Endothelial cell of umbilical vein (primary cell): ENCODE measurements around the gene KCNMA1. TPM values are rescaled to one million over a fixed set of nuclear protein-coding genes. Genes with fewer than 3 reads are reported as not detected.

Source experiments
- BruUV-seq: library from RNA; stranded (reverse); fragments of 400-500 nt; replicated peaks from 2 replicates; lab custom pipeline; 2021; lab: Mats Ljungman, UMichigan
- CTCF ChIA-PET: fragments of 300-600, 350-600 bp; sonication (Branson Sonifier 250); formaldehyde crosslinking; loops from one replicate; lab custom pipeline; 2021; ENCODE audit warnings: antibody characterized with exemption, inconsistent platforms; lab: Charles Lee
- POLR2A ChIA-PET: fragments of 300-600, 350-600 bp; sonication (Branson Sonifier 250); formaldehyde crosslinking; loops from one replicate; lab custom pipeline; 2021; ENCODE audit warnings: antibody characterized with exemption, inconsistent platforms; lab: Charles Lee
- DNase-seq: peaks from one replicate; pipeline ENCODE4 v3.0.0-alpha.2; 2011; ENCODE audit warnings: low read depth, low spot score
- FAIRE-seq: peaks from 2 replicates; lab custom pipeline; 2011; peaks lifted over from hg19 to GRCh38; lab: Jason Lieb, UNC
- H2AFZ ChIP-seq: 2 replicates; pipeline ENCODE4 v1.6.0; 2012; ENCODE audit warnings: low read depth, low read length, control low read depth, inconsistent platforms
- H3K27ac ChIP-seq: 2 replicates; pipeline ENCODE4 v1.5.1; 2011; ENCODE audit warnings: low read depth, mild to moderate bottlenecking, control low read depth, low read length, moderate library complexity; ENCODE audit not compliant: insufficient read depth
- H3K27me3 ChIP-seq, 2 experiments: 2 replicates each; pipeline versions ENCODE4 v1.6.0 to v1.6.1; 2011; ENCODE audit warnings: low read length in 2 of 2, mixed read lengths in 1 of 2; ENCODE audit not compliant: control insufficient read depth in 2 of 2, insufficient read depth in 2 of 2
- H3K36me3 ChIP-seq, 2 experiments: 2 replicates in 1 of 2; 3 replicates in 1 of 2; pipeline ENCODE4 v1.5.1; 2011; ENCODE audit warnings: low read length in 2 of 2, mild to moderate bottlenecking in 1 of 2, moderate library complexity in 1 of 2; ENCODE audit not compliant: control insufficient read depth in 2 of 2, insufficient read depth in 2 of 2; ENCODE audit errors: extremely low read depth in 1 of 2
- H3K4me1 ChIP-seq: 3 replicates; pipeline ENCODE4 v1.5.1; 2011; ENCODE audit warnings: mild to moderate bottlenecking, low read length; ENCODE audit not compliant: control insufficient read depth, insufficient read depth; ENCODE audit errors: extremely low read depth
- H3K4me2 ChIP-seq: 2 replicates; pipeline ENCODE4 v1.6.1; 2011; ENCODE audit warnings: low read length, control low read depth, mixed read lengths; ENCODE audit not compliant: insufficient read depth
- H3K4me3 ChIP-seq, 3 experiments: fragments of 200-600 bp in 1 of 3; sonication (generic), shearing (Covaris generic) in 1 of 3; replicated peaks in 1 of 3; 2 replicates each; pipeline ENCODE4 v1.5.1; 2011 to 2016; ENCODE audit warnings: control low read depth in 3 of 3, low read length in 3 of 3, mild to moderate bottlenecking in 2 of 3, inconsistent platforms in 1 of 3, low read depth in 1 of 3, moderate library complexity in 1 of 3; ENCODE audit not compliant: insufficient read depth in 1 of 3
- H3K79me2 ChIP-seq: 2 replicates; pipeline ENCODE4 v1.6.0; 2012; ENCODE audit warnings: low read length, inconsistent platforms; ENCODE audit not compliant: control insufficient read depth, insufficient read depth
- H3K9ac ChIP-seq: replicated peaks from 2 replicates; pipeline ENCODE3; 2011; ENCODE audit warnings: low read length, control low read depth; ENCODE audit not compliant: insufficient read depth; ENCODE audit errors: extremely low read depth
- H3K9me1 ChIP-seq: replicated peaks from 3 replicates; pipeline ENCODE4 v1.6.0; 2011; ENCODE audit warnings: mild to moderate bottlenecking, low read length; ENCODE audit not compliant: control insufficient read depth, insufficient read depth; ENCODE audit errors: extremely low read depth
- H3K9me3 ChIP-seq: replicated peaks from 2 replicates; pipeline ENCODE4 v1.5.1; 2012; ENCODE audit warnings: low read length, inconsistent platforms; ENCODE audit not compliant: control insufficient read depth, insufficient read depth
- H4K20me1 ChIP-seq: replicated peaks from 2 replicates; pipeline ENCODE3; 2011; ENCODE audit warnings: mild to moderate bottlenecking, low read length; ENCODE audit not compliant: control insufficient read depth, insufficient read depth; ENCODE audit errors: extremely low read depth
- EZH2 ChIP-seq: IDR thresholded peaks from 2 replicates; pipeline ENCODE4 v1.6.1; 2012; ENCODE audit warnings: borderline replicate concordance, low read depth, mild to moderate bottlenecking, moderate library complexity, low read length, inconsistent platforms; ENCODE audit not compliant: severe bottlenecking
- FOS ChIP-seq: IDR thresholded peaks from 2 replicates; pipeline ENCODE4 v1.6.1; 2011; ENCODE audit warnings: mild to moderate bottlenecking, low read length, moderate library complexity, borderline replicate concordance; ENCODE audit not compliant: insufficient read depth
- GATA2 ChIP-seq: IDR thresholded peaks from 2 replicates; pipeline ENCODE4 v1.7.0; 2011; ENCODE audit warnings: low read depth, mild to moderate bottlenecking, moderate library complexity, mixed read lengths, low read length; ENCODE audit not compliant: insufficient read length, insufficient read depth
- JUN ChIP-seq: IDR thresholded peaks from 2 replicates; pipeline ENCODE4 v1.6.1; 2011; ENCODE audit warnings: borderline replicate concordance, low read depth; ENCODE audit not compliant: insufficient read length, insufficient read depth
- MYC ChIP-seq: IDR thresholded peaks from one replicate; pipeline ENCODE4 v1.6.1; 2011; ENCODE audit warnings: mild to moderate bottlenecking, low read depth, low read length
- POLR2A ChIP-seq: IDR thresholded peaks from 2 replicates; pipeline ENCODE4 v1.6.1; 2012; ENCODE audit warnings: low read depth, mild to moderate bottlenecking, control low read depth, low read length
- POLR2AphosphoS5 ChIP-seq: IDR thresholded peaks from 2 replicates; pipeline ENCODE4 v1.6.1; 2012; ENCODE audit warnings: low read depth, mild to moderate bottlenecking, control low read depth, low read length, moderate library complexity; ENCODE audit not compliant: insufficient read depth
- dilution Hi-C: fragments of 300-500 bp; cut with MboI; formaldehyde crosslinking; loops from one replicate; pipeline ENCODE4 v1.15.0; 2019; ENCODE audit warnings: low sequenced_read_pairs; ENCODE audit not compliant: extremely low pct_ligation_motif_present
- intact Hi-C: fragments of 100-400 bp; cut with micrococcal nuclease; formaldehyde crosslinking; loops from one replicate; pipeline ENCODE4 v1.10.0; 2022
- polyA plus RNA-seq, 4 experiments: library from polyadenylated mRNA; depleted of rRNA in 3 of 4; stranded (reverse) in 3 of 4; unstranded in 1 of 4; fragments of >200 nt; gene quantifications; 2 replicates each; pipeline versions ENCODE4 v1.2.1 to v1.2.3, GENCODE V29; 2011 to 2012; ENCODE audit warnings: missing spikeins in 1 of 4
- total RNA-seq: library from RNA; stranded (reverse); gene quantifications from 2 replicates; pipeline ENCODE4 v1.2.3, GENCODE V29; 2021
- TF ChIP-seq, protein P1 (sequence below): IDR thresholded peaks from 2 replicates; pipeline ENCODE4 v1.6.1; 2011; ENCODE audit not compliant: insufficient read depth, insufficient read length
- TF ChIP-seq, protein P2 (sequence below), 2 donors: IDR thresholded peaks; 1 replicate in 1 of 2; 2 replicates in 1 of 2; pipeline ENCODE4 v1.5.1; 2011; ENCODE audit warnings: low read length in 2 of 2, mild to moderate bottlenecking in 2 of 2, moderate library complexity in 2 of 2, control low read depth in 1 of 2, inconsistent platforms in 1 of 2, low read depth in 1 of 2; ENCODE audit not compliant: insufficient read depth in 1 of 2; ENCODE audit errors: extremely low read depth in 1 of 2

Gene KCNMA1
- total and polyA plus RNA-seq, 2 donors (not counting 3 experiments of a cell fraction or from before 2014, with no cell fraction given), result 0.10 to 0.82 TPM

DNA sequence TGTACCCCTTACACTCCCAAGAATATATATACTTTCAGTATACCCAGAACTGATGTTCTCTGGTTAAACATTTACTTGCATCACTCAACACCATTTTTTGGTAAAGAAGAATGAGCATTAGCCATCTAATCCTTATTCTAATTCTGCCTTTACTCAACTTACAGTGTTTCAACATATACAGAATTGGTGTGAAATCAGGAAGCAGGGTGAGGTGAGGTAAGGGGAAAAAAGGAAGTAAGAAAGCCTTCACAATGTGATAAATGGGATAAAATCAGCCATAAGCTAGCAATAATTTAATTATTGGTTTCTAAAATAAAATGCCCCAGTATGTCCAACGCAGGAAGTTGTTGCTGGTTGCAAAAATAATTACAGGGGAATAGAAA, 605.4 kb downstream of the KCNMA1 start:
- intact Hi-C loops (no loop called here), dilution Hi-C loops (no loop called here)
- no peaks in the 10 kb centered on the region for H3K36me3 ChIP-seq
- no peak overlapping the region for H3K4me3 ChIP-seq
- ChIA-PET POLR2A (no interaction called here), CTCF (interaction anchor here (1.5 kb wide), 1 partner anchor 27 kb away, joined by 3 read pairs; no protein-coding TSS in a partner anchor)
- no peak for TF ChIP-seq POLR2AphosphoS5
- TF ChIP-seq MYC, result no peak
- TF ChIP-seq, protein P1, sequence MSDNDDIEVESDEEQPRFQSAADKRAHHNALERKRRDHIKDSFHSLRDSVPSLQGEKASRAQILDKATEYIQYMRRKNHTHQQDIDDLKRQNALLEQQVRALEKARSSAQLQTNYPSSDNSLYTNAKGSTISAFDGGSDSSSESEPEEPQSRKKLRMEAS, result no peak
- TF ChIP-seq, protein P2, sequence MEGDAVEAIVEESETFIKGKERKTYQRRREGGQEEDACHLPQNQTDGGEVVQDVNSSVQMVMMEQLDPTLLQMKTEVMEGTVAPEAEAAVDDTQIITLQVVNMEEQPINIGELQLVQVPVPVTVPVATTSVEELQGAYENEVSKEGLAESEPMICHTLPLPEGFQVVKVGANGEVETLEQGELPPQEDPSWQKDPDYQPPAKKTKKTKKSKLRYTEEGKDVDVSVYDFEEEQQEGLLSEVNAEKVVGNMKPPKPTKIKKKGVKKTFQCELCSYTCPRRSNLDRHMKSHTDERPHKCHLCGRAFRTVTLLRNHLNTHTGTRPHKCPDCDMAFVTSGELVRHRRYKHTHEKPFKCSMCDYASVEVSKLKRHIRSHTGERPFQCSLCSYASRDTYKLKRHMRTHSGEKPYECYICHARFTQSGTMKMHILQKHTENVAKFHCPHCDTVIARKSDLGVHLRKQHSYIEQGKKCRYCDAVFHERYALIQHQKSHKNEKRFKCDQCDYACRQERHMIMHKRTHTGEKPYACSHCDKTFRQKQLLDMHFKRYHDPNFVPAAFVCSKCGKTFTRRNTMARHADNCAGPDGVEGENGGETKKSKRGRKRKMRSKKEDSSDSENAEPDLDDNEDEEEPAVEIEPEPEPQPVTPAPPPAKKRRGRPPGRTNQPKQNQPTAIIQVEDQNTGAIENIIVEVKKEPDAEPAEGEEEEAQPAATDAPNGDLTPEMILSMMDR (IDR thresholded peaks at IDR 0.05; ENCODE audit: extremely low read depth in 1 of 2, insufficient read depth in 1 of 2, low read depth in 1 of 2, low read length in 2 of 2), result no peak
- H4K20me1 ChIP-seq, result no peaks in the 10 kb centered on the region
- no TSS peak for BruUV-seq
- no peak overlapping the region for H3K9ac ChIP-seq
- no peaks in the 10 kb centered on the region for H3K79me2 ChIP-seq
- H3K27ac ChIP-seq, result no peak overlapping the region
- no peaks in the 10 kb centered on the region for H3K9me3 ChIP-seq
- no peak for DNase-seq
- H3K4me1 ChIP-seq, result no peaks in the 10 kb centered on the region
- no peak overlapping the region for H3K4me2 ChIP-seq
- no peak overlapping the region for H2AFZ ChIP-seq
- no peaks in the 10 kb centered on the region for H3K9me1 ChIP-seq
- H3K27me3 ChIP-seq, result no peaks in the 10 kb centered on the region
- FAIRE-seq, result no peak

DNA sequence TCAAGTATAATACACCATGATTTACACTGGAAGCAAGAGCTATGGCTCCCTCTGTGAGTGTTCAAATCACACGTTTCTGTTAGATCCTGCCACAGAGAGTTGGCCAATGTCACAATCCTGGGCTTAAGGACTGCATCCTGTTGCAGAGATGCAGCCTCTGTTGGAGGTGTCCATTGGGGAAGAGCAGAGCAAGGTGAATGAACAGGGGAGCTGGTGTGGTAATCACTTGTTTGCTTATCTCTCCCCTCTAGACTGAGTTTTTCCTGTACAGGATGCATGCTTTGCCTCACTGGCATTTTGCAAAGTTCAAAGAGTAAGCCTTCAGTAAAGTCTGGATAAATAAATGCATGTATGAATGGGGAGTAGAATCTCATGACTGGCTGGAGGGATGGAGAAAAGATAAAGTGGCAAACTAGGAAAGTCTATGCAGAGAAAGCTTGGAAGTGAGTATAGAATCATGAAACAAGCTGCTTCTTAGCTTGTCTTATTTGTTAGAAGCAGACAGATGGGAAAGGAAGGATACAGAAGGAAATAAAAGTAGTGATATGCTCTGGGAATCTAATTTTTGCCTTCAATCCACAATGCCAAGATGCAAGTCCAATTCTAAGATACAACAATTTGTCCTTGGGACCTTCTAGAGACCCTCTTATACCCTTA, 605.9 kb downstream of the KCNMA1 start:
- ChIA-PET POLR2A (no interaction called here), CTCF (interaction anchor here (1.1 to 1.5 kb wide), 2 partner anchors 25 to 27 kb away, joined by 3 read pairs; no protein-coding TSS in a partner anchor)
- Histone ChIP-seq H3K9me1 (no peaks in the 10 kb centered on the region), H3K27me3 (no peaks in the 10 kb centered on the region), H3K9ac (no peak overlapping the region), H4K20me1 (no peaks in the 10 kb centered on the region), H2AFZ (no peak overlapping the region), H3K27ac (no peak overlapping the region), H3K36me3 (no peaks in the 10 kb centered on the region), H3K9me3 (no peaks in the 10 kb centered on the region), H3K4me2 (no peak overlapping the region), H3K79me2 (no peaks in the 10 kb centered on the region), H3K4me1 (no peaks in the 10 kb centered on the region), H3K4me3 (no peak overlapping the region)
- dilution Hi-C loops (no loop called here), intact Hi-C loops (no loop called here)
- FAIRE-seq, result no peak
- DNase-seq, result no peak
- no TSS peak for BruUV-seq
- TF ChIP-seq EZH2 (no peak), GATA2 (no peak), FOS (no peak), MYC (no peak), POLR2A (no peak), POLR2AphosphoS5 (no peak), JUN (no peak)
- TF ChIP-seq, protein P1, result no peak
- TF ChIP-seq, protein P2 (IDR thresholded peaks at IDR 0.05; ENCODE audit: extremely low read depth in 1 of 2, insufficient read depth in 1 of 2, low read depth in 1 of 2, low read length in 2 of 2), result no peak
